ENCODE data around the gene MEIOSIN. TPM values are rescaled to one million over a fixed set of nuclear protein-coding genes. Genes with fewer than 3 reads are reported as not detected.

MEIOSIN gene
- total and polyA plus RNA-seq, 2 donors from 2014 or later, result not detected

GRCh38 chr19:45782162-45782691 lies 49.0 kb downstream of the MEIOSIN start, which contains the start of gene DMPK:
Gene DMPK, minus strand, starts transcription at chr19:45782490. Its CDS starts 138 bp downstream, at chr19:45782352.
- FAIRE-seq (no peak), DNase-seq (peak in 2 of 5 donors; percentile 27 to 92)
- H3K9ac ChIP-seq (ENCODE audit: low read length in 3 of 3), result peak within 1 kb of the TSS in 1 of 3 donors; percentile 40
- H3K36me3 ChIP-seq (ENCODE audit: control insufficient read depth in 2 of 3, insufficient read depth in 3 of 3, low read length in 3 of 3), result peaks cover 0 to 5% (median 3%) of the 10 kb centered on the region in 3 donors
- peak within 1 kb of the TSS; percentile 51 to 61 for H3K27ac ChIP-seq (ENCODE audit: low read depth in 2 of 2, low read length in 2 of 2)
- TF ChIP-seq, protein P1, sequence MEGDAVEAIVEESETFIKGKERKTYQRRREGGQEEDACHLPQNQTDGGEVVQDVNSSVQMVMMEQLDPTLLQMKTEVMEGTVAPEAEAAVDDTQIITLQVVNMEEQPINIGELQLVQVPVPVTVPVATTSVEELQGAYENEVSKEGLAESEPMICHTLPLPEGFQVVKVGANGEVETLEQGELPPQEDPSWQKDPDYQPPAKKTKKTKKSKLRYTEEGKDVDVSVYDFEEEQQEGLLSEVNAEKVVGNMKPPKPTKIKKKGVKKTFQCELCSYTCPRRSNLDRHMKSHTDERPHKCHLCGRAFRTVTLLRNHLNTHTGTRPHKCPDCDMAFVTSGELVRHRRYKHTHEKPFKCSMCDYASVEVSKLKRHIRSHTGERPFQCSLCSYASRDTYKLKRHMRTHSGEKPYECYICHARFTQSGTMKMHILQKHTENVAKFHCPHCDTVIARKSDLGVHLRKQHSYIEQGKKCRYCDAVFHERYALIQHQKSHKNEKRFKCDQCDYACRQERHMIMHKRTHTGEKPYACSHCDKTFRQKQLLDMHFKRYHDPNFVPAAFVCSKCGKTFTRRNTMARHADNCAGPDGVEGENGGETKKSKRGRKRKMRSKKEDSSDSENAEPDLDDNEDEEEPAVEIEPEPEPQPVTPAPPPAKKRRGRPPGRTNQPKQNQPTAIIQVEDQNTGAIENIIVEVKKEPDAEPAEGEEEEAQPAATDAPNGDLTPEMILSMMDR (IDR thresholded peaks at IDR 0.05; ENCODE audit: borderline replicate concordance, extremely low read depth, insufficient read depth), result no peak
- H3K9me3 ChIP-seq (ENCODE audit: control insufficient read depth in 2 of 3, insufficient read depth in 1 of 3, low read length in 3 of 3), result no peaks in the 10 kb centered on the region
- intact Hi-C loops (cut with DNase I), result no loop called here
- peak within 1 kb of the TSS in 1 of 3 donors; percentile 32 for H3K4me3 ChIP-seq (ENCODE audit: low read length in 3 of 3)
- peaks cover 0 to 24% (median 0%) of the 10 kb centered on the region in 3 donors for H3K4me1 ChIP-seq (ENCODE audit: control insufficient read depth in 2 of 3, insufficient read depth in 2 of 3, low read depth in 1 of 3, low read length in 3 of 3)
- H3K27me3 ChIP-seq (ENCODE audit: control insufficient read depth, insufficient read depth, low read length), result no peaks in the 10 kb centered on the region

- Histone ChIP-seq H3K9ac (ENCODE audit: low read length in 3 of 3) (peak overlapping the region in 1 of 3 donors; percentile 3), H3K27ac (ENCODE audit: low read depth in 2 of 2, low read length in 2 of 2) (peak overlapping the region; percentile 51 to 52), H3K4me3 (ENCODE audit: low read length in 3 of 3) (no peak overlapping the region), H3K36me3 (ENCODE audit: control insufficient read depth in 2 of 3, insufficient read depth in 3 of 3, low read length in 3 of 3) (peaks cover 0 to 7% (median 4%) of the 10 kb centered on the region in 3 donors), H3K4me1 (ENCODE audit: control insufficient read depth in 2 of 3, insufficient read depth in 2 of 3, low read depth in 1 of 3, low read length in 3 of 3) (peaks cover 0 to 24% (median 0%) of the 10 kb centered on the region in 3 donors), H3K9me3 (ENCODE audit: control insufficient read depth in 2 of 3, insufficient read depth in 1 of 3, low read length in 3 of 3) (no peaks in the 10 kb centered on the region), H3K27me3 (ENCODE audit: control insufficient read depth, insufficient read depth, low read length) (no peaks in the 10 kb centered on the region)
- TF ChIP-seq, protein P1 (IDR thresholded peaks at IDR 0.05; ENCODE audit: borderline replicate concordance, extremely low read depth, insufficient read depth), result no peak
- peak in 2 of 5 donors; percentile 35 to 90 for DNase-seq
- no peak for FAIRE-seq
- intact Hi-C loops (cut with DNase I), result no loop called here
These were observed 49.9 kb downstream of the MEIOSIN start for GRCh38 chr19:45782820-45783785.

GRCh38 chr19:45784096-45784495 lies 50.9 kb downstream of the MEIOSIN start:
- no peaks in the 10 kb centered on the region for H3K27me3 ChIP-seq (ENCODE audit: control insufficient read depth, insufficient read depth, low read length)
- FAIRE-seq, result no peak
- intact Hi-C loops (cut with DNase I), result no loop called here
- H3K9me3 ChIP-seq (ENCODE audit: control insufficient read depth in 2 of 3, insufficient read depth in 1 of 3, low read length in 3 of 3), result no peaks in the 10 kb centered on the region
- peaks cover 0 to 16% (median 7%) of the 10 kb centered on the region in 3 donors for H3K36me3 ChIP-seq (ENCODE audit: control insufficient read depth in 2 of 3, insufficient read depth in 3 of 3, low read length in 3 of 3)
- no peak overlapping the region for H3K4me3 ChIP-seq (ENCODE audit: low read length in 3 of 3)
- DNase-seq, result no peak
- TF ChIP-seq, protein P1 (IDR thresholded peaks at IDR 0.05; ENCODE audit: borderline replicate concordance, extremely low read depth, insufficient read depth), result no peak
- peaks cover 0 to 21% (median 0%) of the 10 kb centered on the region in 3 donors for H3K4me1 ChIP-seq (ENCODE audit: control insufficient read depth in 2 of 3, insufficient read depth in 2 of 3, low read depth in 1 of 3, low read length in 3 of 3)
- H3K9ac ChIP-seq (ENCODE audit: low read length in 3 of 3), result no peak overlapping the region
- H3K27ac ChIP-seq (ENCODE audit: low read depth in 2 of 2, low read length in 2 of 2), result no peak overlapping the region
